Measurements from ENCODE around the gene ARMC5.
"Not testable (repeated sequence)": the region's sequence is repeated elsewhere in the genome, so short reads cannot be mapped to it uniquely, and the experiment has no call there.

The ARMC5 gene

GRCh38 chr16:31502981-31503380 lies 43.7 kb downstream of the ARMC5 start:
- Histone ChIP-seq H3K27me3 (ENCODE audit: low read depth, low read length) (no peaks in the 10 kb centered on the region), H4K20me1 (ENCODE audit: insufficient read depth, low read length) (peaks cover 6% of the 10 kb centered on the region; the same call in 1 of the 2 replicates), H3K9ac (ENCODE audit: low read length) (no peak overlapping the region), H3K79me2 (ENCODE audit: low read length) (peaks cover 14% of the 10 kb centered on the region), H3K4me2 (ENCODE audit: low read length) (no peak overlapping the region), H3K36me3 (replicated peaks; ENCODE audit: low read depth, low read length) (peaks cover 13% of the 10 kb centered on the region), H3K27ac (ENCODE audit: low read length) (no peak overlapping the region), H2AFZ (ENCODE audit: low read depth, low read length) (no peak overlapping the region), H3K4me3 (ENCODE audit: low read length) (no peak overlapping the region), H3K4me1 (ENCODE audit: low read length) (peaks cover 23% of the 10 kb centered on the region), H3K9me3 (ENCODE audit: insufficient read depth, low read length) (no peaks in the 10 kb centered on the region)
- no peak for TF ChIP-seq CTCF (IDR thresholded peaks at IDR 0.05; ENCODE audit: low read depth, low read length)
- no peak for TF ChIP-seq EZH2phosphoT487 (IDR thresholded peaks at IDR 0.05; ENCODE audit: low read depth)

GRCh38 chr16:31503555-31503954 lies 44.3 kb downstream of the ARMC5 start:
- H3K27me3 ChIP-seq (ENCODE audit: low read depth, low read length); H3K27ac ChIP-seq (ENCODE audit: low read length); H4K20me1 ChIP-seq (ENCODE audit: insufficient read depth, low read length); H3K4me2 ChIP-seq (ENCODE audit: low read length); H3K9me3 ChIP-seq (ENCODE audit: insufficient read depth, low read length); H2AFZ ChIP-seq (ENCODE audit: low read depth, low read length); H3K4me3 ChIP-seq (ENCODE audit: low read length); H3K9ac ChIP-seq (ENCODE audit: low read length): not testable (repeated sequence)
- Histone ChIP-seq H3K79me2 (ENCODE audit: low read length) (peaks cover 18% of the 10 kb centered on the region), H3K36me3 (replicated peaks; ENCODE audit: low read depth, low read length) (peaks cover 13% of the 10 kb centered on the region), H3K4me1 (ENCODE audit: low read length) (peaks cover 23% of the 10 kb centered on the region)

GRCh38 chr16:31504159-31504558 lies 44.9 kb downstream of the ARMC5 start:
- Histone ChIP-seq H3K27me3 (ENCODE audit: low read depth, low read length) (no peaks in the 10 kb centered on the region), H3K36me3 (replicated peaks; ENCODE audit: low read depth, low read length) (peaks cover 8% of the 10 kb centered on the region), H2AFZ (ENCODE audit: low read depth, low read length) (no peak overlapping the region), H3K4me3 (ENCODE audit: low read length) (no peak overlapping the region), H3K27ac (ENCODE audit: low read length) (no peak overlapping the region), H3K79me2 (ENCODE audit: low read length) (peaks cover 24% of the 10 kb centered on the region), H4K20me1 (ENCODE audit: insufficient read depth, low read length) (peaks cover 6% of the 10 kb centered on the region; the same call in 1 of the 2 replicates), H3K4me1 (ENCODE audit: low read length) (peaks cover 26% of the 10 kb centered on the region), H3K9me3 (ENCODE audit: insufficient read depth, low read length) (no peaks in the 10 kb centered on the region), H3K9ac (ENCODE audit: low read length) (no peak overlapping the region), H3K4me2 (ENCODE audit: low read length) (no peak overlapping the region)
- TF ChIP-seq CTCF (IDR thresholded peaks at IDR 0.05; ENCODE audit: low read depth, low read length) (no peak), EZH2phosphoT487 (IDR thresholded peaks at IDR 0.05; ENCODE audit: low read depth) (no peak)

GRCh38 chr16:31505483-31505882 lies 46.2 kb downstream of the ARMC5 start:
- H3K4me1 ChIP-seq (ENCODE audit: low read length) = peaks cover 27% of the 10 kb centered on the region
- H3K27me3 ChIP-seq (ENCODE audit: low read depth, low read length) = no peaks in the 10 kb centered on the region
- peak overlapping the region; percentile 25; the same call in 1 of the 2 replicates for H3K4me2 ChIP-seq (ENCODE audit: low read length)
- peaks cover 4% of the 10 kb centered on the region for H3K36me3 ChIP-seq (replicated peaks; ENCODE audit: low read depth, low read length)
- H3K27ac ChIP-seq (ENCODE audit: low read length) = peak overlapping the region; percentile 46
- H3K9ac ChIP-seq (ENCODE audit: low read length) = no peak overlapping the region
- H2AFZ ChIP-seq (ENCODE audit: low read depth, low read length) = no peak overlapping the region
- peaks cover 6% of the 10 kb centered on the region; the same call in 1 of the 2 replicates for H4K20me1 ChIP-seq (ENCODE audit: insufficient read depth, low read length)
- no peak overlapping the region for H3K4me3 ChIP-seq (ENCODE audit: low read length)
- TF ChIP-seq EZH2phosphoT487 (IDR thresholded peaks at IDR 0.05; ENCODE audit: low read depth) = no peak
- TF ChIP-seq CTCF (IDR thresholded peaks at IDR 0.05; ENCODE audit: low read depth, low read length) = no peak
- H3K9me3 ChIP-seq (ENCODE audit: insufficient read depth, low read length) = no peaks in the 10 kb centered on the region
- H3K79me2 ChIP-seq (ENCODE audit: low read length) = peaks cover 25% of the 10 kb centered on the region

- Histone ChIP-seq H3K9me3 (ENCODE audit: insufficient read depth, low read length) (no peaks in the 10 kb centered on the region), H3K9ac (ENCODE audit: low read length) (peak overlapping the region; percentile 79), H3K27me3 (ENCODE audit: low read depth, low read length) (no peaks in the 10 kb centered on the region), H3K4me1 (ENCODE audit: low read length) (peaks cover 30% of the 10 kb centered on the region), H3K4me3 (ENCODE audit: low read length) (peak overlapping the region; percentile 81), H4K20me1 (ENCODE audit: insufficient read depth, low read length) (peaks cover 6% of the 10 kb centered on the region; the same call in 1 of the 2 replicates), H3K27ac (ENCODE audit: low read length) (peak overlapping the region; percentile 52; the same call in 1 of the 2 replicates), H3K36me3 (replicated peaks; ENCODE audit: low read depth, low read length) (peaks cover 4% of the 10 kb centered on the region), H3K79me2 (ENCODE audit: low read length) (peaks cover 25% of the 10 kb centered on the region), H3K4me2 (ENCODE audit: low read length) (peak overlapping the region; percentile 91), H2AFZ (ENCODE audit: low read depth, low read length) (no peak overlapping the region)
- no peak for TF ChIP-seq CTCF (IDR thresholded peaks at IDR 0.05; ENCODE audit: low read depth, low read length)
- TF ChIP-seq EZH2phosphoT487 (IDR thresholded peaks at IDR 0.05; ENCODE audit: low read depth) = no peak
Measured at GRCh38 chr16:31507617-31507928, 48.3 kb downstream of the ARMC5 start.
